Testis (tissue), 3 donors: Measurements from ENCODE around the gene VSX1. TPM values are rescaled to one million over a fixed set of nuclear protein-coding genes. Genes with fewer than 3 reads are reported as not detected.

Experiments
- DNase-seq: peaks from one replicate; pipeline ENCODE4 v3.0.0-alpha.2; 2019
- H3K27ac ChIP-seq, 2 donors: fragments of 200-600 bp; sonication (generic); one replicate each; pipeline ENCODE4 v1.5.1; 2019
- H3K27me3 ChIP-seq: fragments of 200-600 bp; sonication (generic); one replicate; pipeline ENCODE4 v1.5.1; 2019
- H3K36me3 ChIP-seq: fragments of 200-600 bp; sonication (generic); one replicate; pipeline ENCODE4 v1.5.1; 2017; ENCODE audit warnings: low read depth; ENCODE audit errors: missing control alignments
- H3K4me1 ChIP-seq: fragments of 200-600 bp; sonication (generic); one replicate; pipeline ENCODE4 v1.5.1; 2019
- H3K4me3 ChIP-seq, 2 donors: fragments of 200-600 bp; sonication (generic); one replicate each; pipeline ENCODE4 v1.5.1; 2017 to 2019
- H3K9me3 ChIP-seq: fragments of 200-600 bp; sonication (generic); one replicate; pipeline ENCODE4 v1.5.1; 2017
- POLR2A ChIP-seq: fragments of 450-650 bp; IDR thresholded peaks from one replicate; pipeline ENCODE4 v1.6.1; 2017; ENCODE audit warnings: antibody characterized with exemption, mild to moderate bottlenecking, moderate library complexity
- WGBS, 2 donors: methylation state at CpG; one replicate each; pipeline ENCODE4 v1.1.5; 2018; 5-methylcytosine and 5-hydroxymethylcytosine counted together
- intact Hi-C: fragments of 100-400 bp; cut with DNase I; formaldehyde crosslinking; loops from one replicate; pipeline ENCODE4 v1.15.1; 2023; ENCODE audit warnings: low total_unique reads
- polyA plus RNA-seq: library from polyadenylated mRNA; stranded (reverse); fragments of 350-450 nt; fragmentation: Illumina TruSeq; extraction: RNeasy Lipid Tissue Mini Kit (QIAGEN cat#74804); gene quantifications from one replicate; pipeline ENCODE4 v1.2.3, GENCODE V29; 2014; ENCODE audit warnings: low read depth, low replicate concordance; ENCODE audit not compliant: insufficient read depth
- total RNA-seq, 2 donors: library from RNA; depleted of rRNA; stranded (reverse); fragments of >200 nt; gene quantifications; one replicate each; pipeline ENCODE4 v1.2.3, GENCODE V29; 2016
- TF ChIP-seq, protein P1 (sequence below), 3 experiments: fragments of 450-650 bp in 2 of 3; fragments of 200-600 bp in 1 of 3; sonication (generic) in 1 of 3; IDR thresholded peaks; one replicate each; pipeline ENCODE4 v1.5.1; 2016 to 2019; ENCODE audit warnings: antibody characterized with exemption in 3 of 3, mild to moderate bottlenecking in 2 of 3, moderate library complexity in 1 of 3

The VSX1 gene
- total and polyA plus RNA-seq, 3 donors from 2014 or later = 0.16 to 0.38 (median 0.37) TPM

DNA sequence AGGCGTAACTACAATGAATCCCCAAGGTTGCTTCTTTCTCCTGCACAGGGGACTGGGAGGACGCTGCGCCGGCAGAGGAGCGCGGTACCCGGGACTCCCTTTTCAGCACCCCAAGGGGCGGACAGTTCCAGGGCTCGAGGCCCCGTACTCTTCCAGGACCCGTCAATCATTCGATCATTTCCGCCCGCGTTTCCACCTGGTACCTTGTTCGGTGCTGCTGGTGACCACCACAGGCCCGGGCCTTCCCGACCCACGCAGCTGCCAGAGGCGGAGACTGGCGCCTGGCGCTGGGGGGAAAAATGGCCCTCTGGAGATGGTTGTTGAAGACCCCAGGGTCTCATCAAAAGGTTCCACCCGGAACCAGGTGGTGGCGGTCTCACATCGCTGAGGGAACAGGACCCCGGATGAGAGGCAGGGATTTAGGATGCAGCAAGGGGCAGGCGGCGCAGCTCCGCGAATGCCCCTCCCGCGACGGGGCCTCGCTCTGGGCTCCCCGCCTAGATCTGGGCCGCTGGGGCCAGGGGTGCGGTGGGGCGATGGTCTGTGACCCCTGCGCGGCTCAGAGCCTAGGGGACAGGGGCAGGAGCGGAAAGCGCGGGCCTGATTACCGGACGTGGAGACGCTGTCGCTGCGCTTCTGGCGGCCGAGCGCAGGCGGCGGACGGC is 744 bp downstream of the VSX1 start:
- Histone ChIP-seq H3K4me1 (peaks cover 11% of the 10 kb centered on the region), H3K9me3 (no peaks in the 10 kb centered on the region), H3K4me3 (peak overlapping the region; percentile 4 to 36), H3K27me3 (no peaks in the 10 kb centered on the region), H3K36me3 (no peaks in the 10 kb centered on the region), H3K27ac (no peak overlapping the region)
- intact Hi-C loops = no loop called here
- no peak for TF ChIP-seq POLR2A
- peak; percentile 71 for DNase-seq
- WGBS, 2 donors = 4 to 8% methylated on average over 20 to 54 of the region's 54 CpGs

DNA sequence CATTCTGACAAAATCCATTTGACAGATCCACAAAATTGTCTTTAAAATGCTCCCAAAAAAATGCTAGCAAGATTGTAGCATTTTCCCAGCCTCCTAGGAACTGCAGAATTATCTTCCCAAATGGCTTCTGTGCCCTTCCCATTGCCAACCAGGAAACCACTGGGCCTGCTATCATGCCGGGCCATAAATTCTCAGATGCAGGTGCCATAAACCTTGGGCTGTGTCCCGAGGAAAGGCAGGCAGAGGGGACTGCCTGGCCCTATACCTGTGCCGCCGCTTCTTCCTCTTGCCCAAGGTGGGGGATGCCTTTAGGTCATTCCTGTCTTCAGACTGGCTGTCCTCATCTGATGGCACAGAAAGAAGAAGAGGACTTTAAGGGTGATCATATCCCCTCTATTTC is 2.8 kb downstream of the VSX1 start:
- no peak for DNase-seq
- no peak overlapping the region for H3K27ac ChIP-seq
- H3K4me1 ChIP-seq = peaks cover 4% of the 10 kb centered on the region
- H3K36me3 ChIP-seq = no peaks in the 10 kb centered on the region
- TF ChIP-seq, protein P1, sequence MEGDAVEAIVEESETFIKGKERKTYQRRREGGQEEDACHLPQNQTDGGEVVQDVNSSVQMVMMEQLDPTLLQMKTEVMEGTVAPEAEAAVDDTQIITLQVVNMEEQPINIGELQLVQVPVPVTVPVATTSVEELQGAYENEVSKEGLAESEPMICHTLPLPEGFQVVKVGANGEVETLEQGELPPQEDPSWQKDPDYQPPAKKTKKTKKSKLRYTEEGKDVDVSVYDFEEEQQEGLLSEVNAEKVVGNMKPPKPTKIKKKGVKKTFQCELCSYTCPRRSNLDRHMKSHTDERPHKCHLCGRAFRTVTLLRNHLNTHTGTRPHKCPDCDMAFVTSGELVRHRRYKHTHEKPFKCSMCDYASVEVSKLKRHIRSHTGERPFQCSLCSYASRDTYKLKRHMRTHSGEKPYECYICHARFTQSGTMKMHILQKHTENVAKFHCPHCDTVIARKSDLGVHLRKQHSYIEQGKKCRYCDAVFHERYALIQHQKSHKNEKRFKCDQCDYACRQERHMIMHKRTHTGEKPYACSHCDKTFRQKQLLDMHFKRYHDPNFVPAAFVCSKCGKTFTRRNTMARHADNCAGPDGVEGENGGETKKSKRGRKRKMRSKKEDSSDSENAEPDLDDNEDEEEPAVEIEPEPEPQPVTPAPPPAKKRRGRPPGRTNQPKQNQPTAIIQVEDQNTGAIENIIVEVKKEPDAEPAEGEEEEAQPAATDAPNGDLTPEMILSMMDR (IDR thresholded peaks at IDR 0.05) = no peak
- no peak for TF ChIP-seq POLR2A
- H3K4me3 ChIP-seq = no peak overlapping the region
- H3K9me3 ChIP-seq = no peaks in the 10 kb centered on the region
- intact Hi-C loops = no loop called here
- no peaks in the 10 kb centered on the region for H3K27me3 ChIP-seq
- 69 to 70% methylated on average over 4 of the region's 4 CpGs for WGBS, 2 donors

DNA sequence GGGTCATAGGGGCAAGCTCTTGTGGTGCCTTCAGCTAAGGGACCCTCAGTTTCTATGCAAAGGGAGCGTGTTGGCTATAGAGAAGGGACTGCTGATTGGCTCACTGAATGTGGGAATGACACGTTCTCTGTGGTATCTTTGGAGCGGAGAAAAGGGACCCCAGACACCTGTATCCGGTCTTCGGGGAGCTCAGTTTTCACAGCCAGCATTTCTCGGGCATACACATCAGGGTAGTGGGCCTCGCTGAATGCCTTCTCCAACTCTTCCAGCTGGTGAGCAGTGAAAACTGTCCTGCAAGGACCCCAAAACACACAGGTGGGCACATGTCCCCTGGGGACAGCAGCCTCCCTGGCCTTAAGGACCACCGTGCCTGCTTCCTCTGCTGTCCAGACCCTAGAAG is 3.3 kb downstream of the VSX1 start:
- intact Hi-C loops = no loop called here
- DNase-seq = no peak
- Histone ChIP-seq H3K27me3 (no peaks in the 10 kb centered on the region), H3K4me1 (peaks cover 4% of the 10 kb centered on the region), H3K36me3 (no peaks in the 10 kb centered on the region), H3K27ac (no peak overlapping the region), H3K4me3 (no peak overlapping the region), H3K9me3 (no peaks in the 10 kb centered on the region)
- WGBS, 2 donors = 79 to 84% methylated on average over 8 of the region's 8 CpGs
- TF ChIP-seq POLR2A = no peak
- TF ChIP-seq, protein P1 (IDR thresholded peaks at IDR 0.05) = no peak

DNA sequence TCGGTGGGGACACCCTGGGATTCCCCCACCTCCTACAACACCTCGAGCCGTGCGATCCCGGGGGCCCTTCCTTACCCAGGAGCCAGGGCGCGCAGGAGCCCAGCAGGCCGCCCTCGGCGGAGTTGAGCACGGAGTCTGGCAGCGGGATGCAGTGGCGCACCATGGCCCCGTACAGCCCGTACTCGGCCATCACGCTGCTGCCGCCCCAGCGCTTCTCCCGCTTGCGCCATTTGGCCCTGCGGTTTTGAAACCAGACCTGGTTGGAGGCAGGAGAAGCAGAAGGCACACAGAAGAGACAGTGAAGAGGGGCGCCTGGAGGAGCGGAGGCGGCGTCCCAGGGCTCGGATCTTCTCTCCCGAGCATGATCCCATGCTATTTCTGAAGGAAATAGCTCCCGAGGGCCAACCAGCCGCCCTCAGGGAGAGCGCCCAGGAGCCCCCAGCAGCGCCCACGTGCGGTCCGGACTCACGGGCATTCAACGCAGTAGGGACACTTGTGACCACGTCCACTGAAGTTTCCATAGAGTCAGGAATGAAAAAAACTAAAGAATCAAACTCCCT is 4.3 kb downstream of the VSX1 start:
- peak; percentile 66 for DNase-seq
- H3K27me3 ChIP-seq = no peaks in the 10 kb centered on the region
- TF ChIP-seq, protein P1 (IDR thresholded peaks at IDR 0.05) = no peak
- no peak for TF ChIP-seq POLR2A
- 2 to 4% methylated on average over 12 to 38 of the region's 38 CpGs for WGBS, 2 donors
- no peak overlapping the region for H3K27ac ChIP-seq
- H3K9me3 ChIP-seq = no peaks in the 10 kb centered on the region
- peak overlapping the region; percentile 7 to 47 for H3K4me3 ChIP-seq
- no peaks in the 10 kb centered on the region for H3K36me3 ChIP-seq
- intact Hi-C loops = no loop called here
- no peaks in the 10 kb centered on the region for H3K4me1 ChIP-seq

DNA sequence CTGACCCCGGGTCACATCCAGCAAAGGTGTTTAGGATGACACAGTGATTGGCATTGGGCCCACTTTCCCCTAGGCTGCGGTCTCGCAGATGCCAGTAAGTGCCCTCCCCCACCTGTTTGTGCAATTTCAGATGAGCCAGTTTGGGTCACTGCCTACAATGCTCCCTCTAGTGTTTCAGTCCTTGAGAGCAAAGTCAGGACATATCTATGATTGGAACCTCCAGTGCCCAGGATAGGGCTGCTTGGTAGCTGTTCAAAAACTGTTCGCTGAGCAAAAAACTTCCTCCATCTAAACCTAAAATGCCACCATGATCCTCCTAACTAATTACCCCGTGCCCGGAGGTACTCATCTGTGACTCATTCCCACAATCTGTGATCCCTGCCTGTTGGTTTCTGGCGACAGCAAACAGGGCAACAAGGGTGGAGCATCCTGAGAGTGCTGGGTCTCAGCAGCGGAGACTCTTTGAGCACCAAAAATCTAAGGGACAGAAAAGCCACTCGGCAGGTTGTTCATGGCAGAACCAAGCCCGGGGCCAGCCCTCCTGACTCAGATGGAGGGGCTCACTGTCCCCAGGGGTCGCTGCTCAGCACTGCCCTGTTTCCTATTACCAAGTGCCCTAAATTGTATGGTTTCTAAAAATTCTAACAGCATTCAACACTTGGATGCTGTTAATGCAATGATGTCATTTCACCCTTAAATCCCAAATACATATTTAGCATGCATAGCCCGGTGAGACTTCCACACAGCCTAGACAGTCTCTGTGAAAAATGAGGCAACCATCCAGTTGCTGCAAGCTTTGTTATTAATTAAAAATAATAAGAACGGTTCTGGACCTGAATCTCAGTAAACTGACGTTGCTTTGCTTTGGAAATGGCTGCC is 5.0 kb downstream of the VSX1 start:
- no peaks in the 10 kb centered on the region for H3K27me3 ChIP-seq
- H3K4me1 ChIP-seq = no peaks in the 10 kb centered on the region
- intact Hi-C loops = no loop called here
- H3K9me3 ChIP-seq = no peaks in the 10 kb centered on the region
- H3K36me3 ChIP-seq = no peaks in the 10 kb centered on the region
- TF ChIP-seq POLR2A = no peak
- TF ChIP-seq, protein P1 (IDR thresholded peaks at IDR 0.05) = no peak
- peak overlapping the region in 1 of 2 donors; percentile 47 for H3K4me3 ChIP-seq
- WGBS, 2 donors = 35 to 36% methylated on average over 14 of the region's 14 CpGs
- peak; percentile 43 for DNase-seq
- no peak overlapping the region for H3K27ac ChIP-seq
